HCT116 (cell line): ENCODE data around the gene KIAA0930. TPM values are rescaled to one million over a fixed set of nuclear protein-coding genes. Genes with fewer than 3 reads are reported as not detected.

Experiments
- ATAC-seq: fragments of 200-7000 bp; cut with Tn5 transposase; 2 replicates; pipeline ENCODE4 v1.9.1; 2020; ENCODE audit warnings: mild to moderate bottlenecking, moderate library complexity
- BruUV-seq: library from RNA; stranded (reverse); fragments of 400-500 nt; replicated peaks from 2 replicates; lab custom pipeline; 2021; lab: Mats Ljungman, UMichigan
- CTCF ChIA-PET: fragments of 300-600 bp; sonication (Branson Sonifier 250); formaldehyde crosslinking; loops from one replicate; lab custom pipeline; 2021; ENCODE audit warnings: antibody characterized with exemption; lab: Charles Lee
- POLR2A ChIA-PET: fragments of 300-600, 350-600 bp; sonication (Branson Sonifier 250); formaldehyde crosslinking; loops from one replicate; lab custom pipeline; 2021; ENCODE audit warnings: antibody characterized with exemption; lab: Charles Lee
- RAD21 ChIA-PET, 2 experiments: fragments of 300-600 bp; sonication (Branson Sonifier 250); formaldehyde crosslinking; loops; one replicate each; lab custom pipeline; 2023; ENCODE audit warnings: low total read pairs in 2 of 2; ENCODE audit not compliant: uncharacterized antibody in 2 of 2, unreplicated experiment in 2 of 2, low non-redundant PET in 1 of 2; lab: Charles Lee
- DNase-seq: peaks from one replicate; pipeline ENCODE4 v3.0.0-alpha.2; 2010; ENCODE audit warnings: low read depth, low spot score
- H2AFZ ChIP-seq: fragments of 200-600 bp; shearing (Covaris generic), sonication (generic); 2 replicates; pipeline ENCODE4 v1.6.1; 2017; ENCODE audit warnings: low read depth, mixed run types, mixed read lengths, antibody characterized with exemption, low read length; ENCODE audit not compliant: poor library complexity, severe bottlenecking
- H3K27ac ChIP-seq: 2 replicates; pipeline ENCODE4 v1.5.1; 2012; ENCODE audit warnings: low read depth, low read length
- H3K27me3 ChIP-seq: fragments of 200-600 bp; sonication (generic); 2 replicates; pipeline ENCODE4 v1.6.1; 2016; ENCODE audit warnings: mixed run types, low read length, mixed read lengths; ENCODE audit not compliant: insufficient read depth
- H3K36me3 ChIP-seq, 2 experiments: fragments of 200-500 bp in 1 of 2; fragments of 200-600 bp in 1 of 2; sonication (Bioruptor generic) in 1 of 2; sonication (generic) in 1 of 2; 2 replicates each; pipeline versions ENCODE4 v1.5.1 to v1.6.1; 2014 to 2016; ENCODE audit warnings: low read length in 2 of 2, inconsistent platforms in 1 of 2, mixed read lengths in 1 of 2, mixed run types in 1 of 2; ENCODE audit not compliant: insufficient read depth in 2 of 2, control insufficient read depth in 1 of 2
- H3K4me1 ChIP-seq, 2 experiments: fragments of 200-600 bp in 1 of 2; sonication (generic) in 1 of 2; 2 replicates each; pipeline versions ENCODE4 v1.5.1 to v1.6.1; 2012 to 2017; ENCODE audit warnings: low read length in 2 of 2, inconsistent platforms in 1 of 2, mild to moderate bottlenecking in 1 of 2, mixed read lengths in 1 of 2, mixed run types in 1 of 2, moderate library complexity in 1 of 2; ENCODE audit not compliant: insufficient read depth in 2 of 2, control insufficient read depth in 1 of 2
- H3K4me2 ChIP-seq: fragments of 200-600 bp; sonication (generic); 2 replicates; pipeline ENCODE4 v1.6.1; 2017; ENCODE audit warnings: mixed run types, low read length, mixed read lengths
- H3K4me3 ChIP-seq, 2 experiments: fragments of 200-600 bp in 1 of 2; sonication (generic) in 1 of 2; replicated peaks in 1 of 2; 2 replicates each; pipeline ENCODE4 v1.5.1; 2011 to 2016; ENCODE audit warnings: low read length in 2 of 2, control low read depth in 1 of 2, low read depth in 1 of 2, mild to moderate bottlenecking in 1 of 2, mixed read lengths in 1 of 2, mixed run types in 1 of 2
- H3K79me2 ChIP-seq: fragments of 200-600 bp; sonication (generic); 2 replicates; pipeline ENCODE4 v1.6.1; 2017; ENCODE audit warnings: mild to moderate bottlenecking, mixed run types, low read length, moderate library complexity, mixed read lengths; ENCODE audit not compliant: insufficient read depth
- H3K9ac ChIP-seq: fragments of 200-600 bp; sonication (generic); 2 replicates; pipeline ENCODE4 v1.6.1; 2016; ENCODE audit warnings: low read length, mixed read lengths
- H3K9me2 ChIP-seq: fragments of 200-600 bp; sonication (generic), shearing (Covaris generic); 2 replicates; pipeline ENCODE4 v1.6.1; 2017; ENCODE audit warnings: mixed run types, mild to moderate bottlenecking, moderate library complexity; ENCODE audit not compliant: insufficient read depth
- H3K9me3 ChIP-seq, 2 experiments: fragments of 200-500 bp in 1 of 2; fragments of 200-600 bp in 1 of 2; sonication (Bioruptor generic) in 1 of 2; sonication (generic) in 1 of 2; 2 replicates each; pipeline ENCODE4 v1.6.1; 2014 to 2017; ENCODE audit warnings: low read length in 2 of 2, mixed read lengths in 2 of 2, inconsistent platforms in 1 of 2, low read depth in 1 of 2, mild to moderate bottlenecking in 1 of 2, mixed run types in 1 of 2, moderate library complexity in 1 of 2; ENCODE audit not compliant: control insufficient read depth in 1 of 2, insufficient read depth in 1 of 2
- H4K20me1 ChIP-seq: fragments of 200-600 bp; sonication (generic), shearing (Covaris generic); 2 replicates; pipeline ENCODE4 v1.6.1; 2017; ENCODE audit warnings: mixed run types, mild to moderate bottlenecking, moderate library complexity; ENCODE audit not compliant: insufficient read depth
- ATF3 ChIP-seq: IDR thresholded peaks from 2 replicates; pipeline ENCODE4 v1.6.1; 2012
- CBX3 ChIP-seq: IDR thresholded peaks from 2 replicates; pipeline ENCODE4 v1.6.1; 2012; ENCODE audit warnings: low read depth
- CEBPB ChIP-seq: IDR thresholded peaks from 2 replicates; pipeline ENCODE4 v1.6.1; 2012; ENCODE audit warnings: low read depth
- CTCF ChIP-seq, 3 experiments: fragments of 200-600 bp in 1 of 3; sonication (generic) in 1 of 3; IDR thresholded peaks in 2 of 3; conservative IDR thresholded peaks in 1 of 3; 2 replicates each; pipeline ENCODE4 v1.5.1; 2012 to 2017; ENCODE audit warnings: low read depth in 2 of 3, low read length in 2 of 3, antibody characterized with exemption in 1 of 3, borderline replicate concordance in 1 of 3, control low read depth in 1 of 3, mild to moderate bottlenecking in 1 of 3, mixed read lengths in 1 of 3, mixed run types in 1 of 3, moderate library complexity in 1 of 3; ENCODE audit not compliant: insufficient read depth in 1 of 3
- EGR1 ChIP-seq: IDR thresholded peaks from 2 replicates; pipeline ENCODE4 v1.6.1; 2012; ENCODE audit warnings: low read depth
- ELF1 ChIP-seq: IDR thresholded peaks from 2 replicates; pipeline ENCODE4 v1.6.1; 2012; ENCODE audit warnings: low read depth, borderline replicate concordance
- EZH2 ChIP-seq: fragments of 200-600 bp; sonication (generic); IDR thresholded peaks from 2 replicates; pipeline ENCODE4 v1.6.1; 2017; ENCODE audit warnings: antibody characterized with exemption, mixed run types
- EZH2phosphoT487 ChIP-seq: fragments of 200-600 bp; IDR thresholded peaks from 2 replicates; pipeline ENCODE4 v1.6.1; 2018; ENCODE audit warnings: antibody characterized with exemption, borderline replicate concordance
- FOSL1 ChIP-seq: IDR thresholded peaks from 2 replicates; pipeline ENCODE4 v1.6.1; 2012; ENCODE audit warnings: low read depth
- JUND ChIP-seq: IDR thresholded peaks from 2 replicates; pipeline ENCODE4 v1.6.1; 2012
- MAX ChIP-seq: IDR thresholded peaks from 2 replicates; pipeline ENCODE4 v1.6.1; 2012
- POLR2A ChIP-seq: IDR thresholded peaks from 2 replicates; pipeline ENCODE4 v1.7.0; 2011; ENCODE audit warnings: borderline replicate concordance; ENCODE audit not compliant: insufficient read depth, insufficient read length; ENCODE audit errors: extremely low read depth
- POLR2AphosphoS5 ChIP-seq: IDR thresholded peaks from 2 replicates; pipeline ENCODE4 v1.6.1; 2011; ENCODE audit warnings: mild to moderate bottlenecking, low read depth, low read length, moderate library complexity
- RAD21 ChIP-seq: IDR thresholded peaks from 2 replicates; pipeline ENCODE4 v1.6.1; 2012; ENCODE audit warnings: low read depth, mild to moderate bottlenecking
- REST ChIP-seq: IDR thresholded peaks from 2 replicates; pipeline ENCODE4 v1.6.1; 2012; ENCODE audit warnings: low read depth
- SIN3A ChIP-seq: IDR thresholded peaks from 2 replicates; pipeline ENCODE4 v1.6.1; 2012; ENCODE audit warnings: low read depth
- TCF7L2 ChIP-seq: IDR thresholded peaks from 2 replicates; pipeline ENCODE4 v1.7.0; 2011; ENCODE audit warnings: borderline replicate concordance, inconsistent platforms; ENCODE audit not compliant: insufficient read depth, insufficient read length; ENCODE audit errors: extremely low read depth
- YY1 ChIP-seq: IDR thresholded peaks from 2 replicates; pipeline ENCODE4 v1.6.1; 2011; ENCODE audit warnings: low read length, low read depth, moderate library complexity, mild to moderate bottlenecking; ENCODE audit not compliant: insufficient replicate concordance; ENCODE audit errors: extremely low read depth
- ZBTB33 ChIP-seq: IDR thresholded peaks from 2 replicates; pipeline ENCODE4 v1.6.1; 2011; ENCODE audit warnings: mild to moderate bottlenecking, low read length, moderate library complexity; ENCODE audit not compliant: insufficient replicate concordance; ENCODE audit errors: extremely low read depth
- ZFX ChIP-seq: fragments of 450-650 bp; IDR thresholded peaks from 2 replicates; pipeline ENCODE4 v1.6.1; 2017
- intact Hi-C: fragments of 100-400 bp; cut with micrococcal nuclease; formaldehyde crosslinking; loops from 2 replicates; pipeline ENCODE4 v1.10.0; 2022
- total RNA-seq: library from RNA; stranded (reverse); gene quantifications from one replicate; pipeline ENCODE4 v1.2.1, GENCODE V29; 2021; ENCODE audit not compliant: unreplicated experiment

Gene KIAA0930
- total RNA-seq, 1 experiment from 2014 or later, result 60.9 TPM

GRCh38 chr22:45181766-45182165, 58.9 kb downstream of the KIAA0930 start:
- no peak overlapping the region for H3K4me3 ChIP-seq
- RAD21 ChIA-PET, result no interaction called here
- BruUV-seq, result no TSS peak
- DNase-seq, result no peak
- intact Hi-C loops, result no loop called here
- CTCF ChIA-PET, result no interaction called here
- H3K79me2 ChIP-seq, result peaks cover 86% of the 10 kb centered on the region
- H3K9ac ChIP-seq, result no peak overlapping the region
- no peak overlapping the region for H3K4me2 ChIP-seq
- H4K20me1 ChIP-seq, result 0 out of 2 replicates have a peak, but pooled peaks cover 6% of the 10 kb centered on the region
- POLR2A ChIA-PET, result no interaction called here
- ATAC-seq, result no peak
- H3K4me1 ChIP-seq, result no peaks in the 10 kb centered on the region; a peak in 1 of 4 replicates
- H3K9me2 ChIP-seq, result no peaks in the 10 kb centered on the region
- peaks cover 50 to 62% of the 10 kb centered on the region in 2 experiments for H3K36me3 ChIP-seq
- H3K9me3 ChIP-seq, result no peaks in the 10 kb centered on the region
- no peak for TF ChIP-seq EGR1
- TF ChIP-seq CTCF (IDR thresholded peaks at IDR 0.05 in 2 of 3, conservative IDR thresholded peaks at IDR 0.05 in 1 of 3; ENCODE audit: borderline replicate concordance in 1 of 3, insufficient read depth in 1 of 3, low read depth in 2 of 3, low read length in 2 of 3), result no peak
- no peak for TF ChIP-seq ZBTB33
- TF ChIP-seq EZH2, result no peak
- no peak for TF ChIP-seq ATF3
- TF ChIP-seq CBX3, result no peak
- TF ChIP-seq REST, result no peak
- TF ChIP-seq ELF1, result no peak
- no peak for TF ChIP-seq POLR2A
- TF ChIP-seq EZH2phosphoT487, result no peak
- no peak for TF ChIP-seq CEBPB
- TF ChIP-seq ZFX, result no peak
- TF ChIP-seq TCF7L2, result no peak
- TF ChIP-seq FOSL1, result no peak
- no peak for TF ChIP-seq SIN3A
- no peak for TF ChIP-seq YY1
- no peak for TF ChIP-seq RAD21
- TF ChIP-seq POLR2AphosphoS5, result no peak
- no peak for TF ChIP-seq MAX
- TF ChIP-seq JUND, result no peak
- no peak overlapping the region for H3K27ac ChIP-seq
- no peaks in the 10 kb centered on the region for H3K27me3 ChIP-seq
- no peak overlapping the region for H2AFZ ChIP-seq
